Adrenal gland (tissue), 12 donors: ENCODE results near the gene KIF6. TPM values are rescaled to one million over a fixed set of nuclear protein-coding genes. Genes with fewer than 3 reads are reported as not detected.

ENCODE experiments used
- DNase-seq, 7 donors: peaks; one replicate each; pipeline ENCODE4 v3.0.0-alpha.2; 2019 to 2020
- H3K27ac ChIP-seq, 5 donors: fragments of 200-600 bp; sonication (generic) in 4 of 5; 1 replicate in 3 of 5; 2 replicates in 2 of 5; pipeline versions ENCODE4 v1.5.1 to v1.8.0; 2016 to 2020; ENCODE audit warnings: mild to moderate bottlenecking in 1 of 5
- H3K27me3 ChIP-seq: fragments of 200-600 bp; 2 replicates; pipeline ENCODE4 v1.8.0; 2021
- H3K36me3 ChIP-seq, 2 donors: fragments of 200-600 bp; replicated peaks in 1 of 2; 1 replicate in 1 of 2; 2 replicates in 1 of 2; pipeline versions ENCODE4 v1.5.1 to v1.8.0; 2018 to 2022
- H3K4me1 ChIP-seq, 2 donors: fragments of 200-600 bp; replicated peaks in 1 of 2; 1 replicate in 1 of 2; 2 replicates in 1 of 2; pipeline versions ENCODE4 v1.5.1 to v1.8.0; 2018 to 2021
- H3K4me3 ChIP-seq, 4 donors: fragments of 200-600 bp; sonication (generic) in 3 of 4; one replicate each; pipeline ENCODE4 v1.5.1; 2016 to 2018
- H3K9me3 ChIP-seq, 3 donors: fragments of 200-600 bp; sonication (generic) in 1 of 3; replicated peaks in 1 of 3; 1 replicate in 2 of 3; 2 replicates in 1 of 3; pipeline versions ENCODE4 v1.5.1 to v1.8.0; 2016 to 2021
- POLR2A ChIP-seq, 2 donors: fragments of 450-650 bp; IDR thresholded peaks; one replicate each; pipeline ENCODE4 v1.6.1; 2017; ENCODE audit warnings: antibody characterized with exemption in 2 of 2, mild to moderate bottlenecking in 2 of 2, moderate library complexity in 1 of 2
- WGBS, 4 donors: extraction: QIAGEN DNeasy Blood & Tissue Kit in 2 of 4; methylation state at CpG; one replicate each; pipeline versions ENCODE4 v1.1.5 to v1.1.7; 2013 to 2017; 5-methylcytosine and 5-hydroxymethylcytosine counted together
- intact Hi-C, 2 donors: fragments of 100-400 bp; cut with DNase I; formaldehyde crosslinking; loops; one replicate each; pipeline versions ENCODE4 v1.14.1 to v1.15.0; 2022 to 2023
- polyA plus RNA-seq, 3 donors: library from polyadenylated mRNA; stranded (reverse); fragments of 200-250 nt in 2 of 3; fragments of 350-450 nt in 1 of 3; fragmentation: Illumina TruSeq in 1 of 3; extraction: RNeasy Lipid Tissue Mini Kit (QIAGEN cat#74804) in 1 of 3; gene quantifications; one replicate each; pipeline ENCODE4 v1.2.3, GENCODE V29; 2013 to 2014
- total RNA-seq, 9 donors: library from RNA; depleted of rRNA in 4 of 9; stranded (reverse); fragments of >200 nt in 4 of 9; fragments of 120-200 nt in 1 of 9; fragmentation: NEBNext Ultra II Directional in 1 of 9; extraction: Animal tissue kit (Norgen Biotek cat#: 25700) in 1 of 9; gene quantifications; one replicate each; pipeline versions ENCODE4 v1.1.0 to v1.2.4, GENCODE V29; 2013 to 2023
- TF ChIP-seq, protein P1 (sequence below), 6 experiments: fragments of 450-650 bp in 4 of 6; fragments of 200-600 bp in 2 of 6; sonication (generic) in 1 of 6; IDR thresholded peaks; 1 replicate in 5 of 6; 2 replicates in 1 of 6; pipeline versions ENCODE4 v1.5.1 to v1.8.0; 2016 to 2021; ENCODE audit warnings: antibody characterized with exemption in 6 of 6, mild to moderate bottlenecking in 2 of 6, moderate library complexity in 1 of 6
- donor health status: healthy with polysubstance abuse.
- donor health status: Bipolar disorder and iron deficiency.
- donor health status: DM: yes; HTN: yes; CAD: no.
- donor health status: DM: no; HTN: no; CAD: no.
- donor health status: DM: no; HTN: no; CAD: no.
- donor health status: DM: yes; HTN: yes; CAD: no.

Gene KIF6
- total and polyA plus RNA-seq, 12 donors = 0.52 to 4.2 (median 0.73) TPM

DNA sequence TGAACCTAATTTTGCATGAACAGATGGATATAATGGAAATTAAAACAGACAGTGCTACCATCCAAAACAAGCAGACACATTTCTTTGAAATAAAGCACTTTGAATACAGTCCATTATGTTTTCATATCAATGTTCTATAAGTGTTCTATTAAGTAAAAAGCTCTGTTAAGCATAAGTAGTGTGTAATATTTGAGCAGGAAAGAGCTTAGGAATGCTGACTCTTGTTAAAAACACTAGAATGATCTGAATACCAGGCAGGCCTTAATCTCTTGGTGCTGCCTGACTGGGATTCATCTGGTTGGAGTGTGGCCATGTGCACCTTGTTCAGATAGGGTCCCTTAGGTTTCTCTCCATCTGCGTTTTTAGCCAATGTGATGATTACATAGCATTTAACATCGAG, 130.9 kb downstream of the KIF6 start:
- 84 to 88% (median 87%) methylated on average over 2 of the region's 2 CpGs for WGBS, 4 donors
- Histone ChIP-seq H3K36me3 (no peaks in the 10 kb centered on the region), H3K27me3 (no peaks in the 10 kb centered on the region), H3K9me3 (peaks cover 0 to 5% (median 0%) of the 10 kb centered on the region in 3 donors), H3K27ac (no peak overlapping the region), H3K4me3 (no peak overlapping the region), H3K4me1 (no peaks in the 10 kb centered on the region)
- TF ChIP-seq, protein P1, sequence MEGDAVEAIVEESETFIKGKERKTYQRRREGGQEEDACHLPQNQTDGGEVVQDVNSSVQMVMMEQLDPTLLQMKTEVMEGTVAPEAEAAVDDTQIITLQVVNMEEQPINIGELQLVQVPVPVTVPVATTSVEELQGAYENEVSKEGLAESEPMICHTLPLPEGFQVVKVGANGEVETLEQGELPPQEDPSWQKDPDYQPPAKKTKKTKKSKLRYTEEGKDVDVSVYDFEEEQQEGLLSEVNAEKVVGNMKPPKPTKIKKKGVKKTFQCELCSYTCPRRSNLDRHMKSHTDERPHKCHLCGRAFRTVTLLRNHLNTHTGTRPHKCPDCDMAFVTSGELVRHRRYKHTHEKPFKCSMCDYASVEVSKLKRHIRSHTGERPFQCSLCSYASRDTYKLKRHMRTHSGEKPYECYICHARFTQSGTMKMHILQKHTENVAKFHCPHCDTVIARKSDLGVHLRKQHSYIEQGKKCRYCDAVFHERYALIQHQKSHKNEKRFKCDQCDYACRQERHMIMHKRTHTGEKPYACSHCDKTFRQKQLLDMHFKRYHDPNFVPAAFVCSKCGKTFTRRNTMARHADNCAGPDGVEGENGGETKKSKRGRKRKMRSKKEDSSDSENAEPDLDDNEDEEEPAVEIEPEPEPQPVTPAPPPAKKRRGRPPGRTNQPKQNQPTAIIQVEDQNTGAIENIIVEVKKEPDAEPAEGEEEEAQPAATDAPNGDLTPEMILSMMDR (IDR thresholded peaks at IDR 0.05) = no peak
- no peak for TF ChIP-seq POLR2A (IDR thresholded peaks at IDR 0.05)
- intact Hi-C loops = no loop called here
- DNase-seq = no peak

DNA sequence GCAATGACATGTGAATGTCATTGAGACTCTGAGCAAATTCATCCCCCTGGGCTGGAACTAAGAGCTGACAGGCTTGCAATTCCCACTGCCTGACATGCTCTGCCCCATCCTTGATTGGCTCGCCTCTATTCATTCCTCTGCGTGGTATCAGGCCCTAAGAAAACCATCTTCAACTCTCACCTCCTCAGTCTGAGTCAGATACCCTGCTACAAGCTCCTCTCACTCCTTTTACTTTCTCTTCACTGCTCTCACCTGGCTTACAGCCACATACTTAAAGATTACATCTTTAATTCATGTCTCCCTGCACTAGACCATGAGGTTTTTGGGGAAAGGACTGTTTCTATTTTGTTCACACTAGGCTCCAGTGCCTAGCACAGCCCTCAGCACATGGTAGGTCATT, 131.6 kb downstream of the KIF6 start:
- 93 to 98% (median 95%) methylated on average over 2 of the region's 2 CpGs for WGBS, 4 donors
- no peak overlapping the region for H3K27ac ChIP-seq

DNA sequence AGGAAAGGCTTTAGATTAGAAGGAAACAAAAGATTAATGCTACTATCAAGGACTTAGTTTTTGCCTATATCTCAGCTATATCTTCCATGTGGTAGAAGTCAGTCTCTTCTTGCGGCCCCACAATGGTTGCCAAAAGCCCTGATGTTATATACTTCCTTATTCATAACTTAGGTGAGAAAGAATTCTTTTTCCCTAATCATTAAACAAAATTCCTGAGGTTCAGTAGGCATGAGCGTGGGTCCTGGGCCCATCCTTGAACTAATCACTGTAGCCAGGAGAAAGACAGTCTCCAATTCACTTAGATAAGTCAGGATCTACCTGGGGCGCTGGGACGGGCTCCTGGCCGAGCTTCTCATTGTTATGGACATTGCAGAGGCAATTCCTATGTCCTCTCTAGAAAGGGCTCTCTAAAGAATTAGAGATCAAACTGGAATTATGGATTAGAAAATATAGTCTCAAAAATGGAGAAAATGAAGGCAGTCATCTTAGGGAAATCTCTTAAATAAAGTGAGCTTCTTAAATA, 134.3 kb downstream of the KIF6 start:
- intact Hi-C loops = no loop called here
- no peaks in the 10 kb centered on the region for H3K4me1 ChIP-seq
- TF ChIP-seq, protein P1 (IDR thresholded peaks at IDR 0.05) = no peak
- no peak for TF ChIP-seq POLR2A (IDR thresholded peaks at IDR 0.05)
- no peaks in the 10 kb centered on the region for H3K36me3 ChIP-seq
- DNase-seq = no peak
- H3K27me3 ChIP-seq = no peaks in the 10 kb centered on the region
- no peak overlapping the region for H3K4me3 ChIP-seq
- H3K27ac ChIP-seq = no peak overlapping the region
- H3K9me3 ChIP-seq = no peaks in the 10 kb centered on the region
- 89 to 99% (median 93%) methylated on average over 5 of the region's 5 CpGs for WGBS, 4 donors

More for the DNA sequence above, 131.6 kb downstream of the KIF6 start:
- peaks cover 0 to 3% (median 0%) of the 10 kb centered on the region in 3 donors for H3K9me3 ChIP-seq
- no peaks in the 10 kb centered on the region for H3K4me1 ChIP-seq
- H3K36me3 ChIP-seq = no peaks in the 10 kb centered on the region
- no peak overlapping the region for H3K4me3 ChIP-seq
- DNase-seq = no peak
- intact Hi-C loops = no loop called here
- no peak for TF ChIP-seq POLR2A (IDR thresholded peaks at IDR 0.05)
- TF ChIP-seq, protein P1 (IDR thresholded peaks at IDR 0.05) = no peak
- H3K27me3 ChIP-seq = no peaks in the 10 kb centered on the region

DNA sequence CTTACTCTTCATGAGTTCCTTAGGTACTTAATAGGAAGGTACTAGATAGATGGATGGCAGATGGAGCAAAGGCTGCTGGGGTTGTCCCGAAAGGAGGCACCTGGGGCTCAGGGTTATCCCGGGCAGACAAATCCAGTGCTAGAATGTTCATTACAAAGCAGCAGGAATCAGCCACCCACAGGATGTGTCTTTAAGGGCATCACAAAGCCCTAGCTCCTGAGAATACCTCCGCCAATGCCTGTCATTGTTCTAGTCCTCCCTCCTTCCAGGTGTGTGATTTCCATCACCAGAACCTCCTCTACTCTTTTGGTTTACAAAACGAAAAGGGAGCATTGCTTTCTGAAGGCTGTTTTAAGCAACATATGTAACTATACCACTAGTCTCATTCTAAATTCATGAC, 138.1 kb downstream of the KIF6 start:
- no peaks in the 10 kb centered on the region for H3K36me3 ChIP-seq
- no peaks in the 10 kb centered on the region for H3K27me3 ChIP-seq
- TF ChIP-seq POLR2A (IDR thresholded peaks at IDR 0.05) = no peak
- TF ChIP-seq, protein P1 (IDR thresholded peaks at IDR 0.05) = no peak
- intact Hi-C loops = no loop called here
- H3K4me3 ChIP-seq = no peak overlapping the region
- 88 to 94% (median 90%) methylated on average over 4 of the region's 4 CpGs for WGBS, 4 donors
- H3K27ac ChIP-seq = no peak overlapping the region
- H3K4me1 ChIP-seq = no peaks in the 10 kb centered on the region
- no peak for DNase-seq
- no peaks in the 10 kb centered on the region for H3K9me3 ChIP-seq
